Brain pericyte (primary cell): Measurements from ENCODE around the gene NCAPG.
A peak's percentile ranks its signal among the peaks of the same experiment; 100 is the strongest.
"Not testable (repeated sequence)": the region's sequence is repeated elsewhere in the genome, so short reads cannot be mapped to it uniquely, and the experiment has no call there.

Experiments used
- DNase-seq: peaks from one replicate; pipeline ENCODE4 v3.0.0-alpha.2; 2012; ENCODE audit warnings: low read depth, low spot score

The NCAPG gene

GRCh38 chr4:17787315-17787714 lies 23.5 kb upstream of the NCAPG start:
- no peak for DNase-seq

- DNase-seq, result no peak
These were observed 21.8 kb upstream of the NCAPG start for GRCh38 chr4:17788956-17789355.

GRCh38 chr4:17794730-17795129 lies 16.0 kb upstream of the NCAPG start:
- no peak for DNase-seq

- DNase-seq, result no peak
These were observed 13.0 kb upstream of the NCAPG start for GRCh38 chr4:17797808-17798207.

- DNase-seq, result no peak
These were observed 5.1 kb upstream of the NCAPG start for GRCh38 chr4:17805580-17806155.

- DNase-seq, result no peak
These were observed 3.3 kb upstream of the NCAPG start for GRCh38 chr4:17807446-17807845.

GRCh38 chr4:17809667-17810066 lies 1.1 kb upstream of the NCAPG start:
- no peak for DNase-seq

- DNase-seq, result no peak
These were observed 362 bp downstream of the NCAPG start for GRCh38 chr4:17811078-17811603.

- DNase-seq, result no peak
These were observed 1.3 kb downstream of the NCAPG start for GRCh38 chr4:17812125-17812524.

GRCh38 chr4:17812801-17813200 lies 2.0 kb downstream of the NCAPG start:
- no peak for DNase-seq

GRCh38 chr4:17814140-17814539 lies 3.4 kb downstream of the NCAPG start:
- no peak for DNase-seq

- DNase-seq, result no peak
These were observed 5.4 kb downstream of the NCAPG start for GRCh38 chr4:17816142-17816541.

GRCh38 chr4:17817027-17817426 lies 6.2 kb downstream of the NCAPG start:
- peak; percentile 59 for DNase-seq

- DNase-seq, result no peak
These were observed 13.3 kb downstream of the NCAPG start for GRCh38 chr4:17823871-17824669.

- DNase-seq, result no peak
These were observed 35.5 kb downstream of the NCAPG start for GRCh38 chr4:17846266-17846665.

GRCh38 chr4:17850295-17850694 lies 39.5 kb downstream of the NCAPG start:
- DNase-seq, result not testable (repeated sequence)

- DNase-seq, result no peak
These were observed 41.2 kb downstream of the NCAPG start for GRCh38 chr4:17851959-17852358.

- no peak for DNase-seq
These were observed 43.3 kb downstream of the NCAPG start for GRCh38 chr4:17854036-17854435.

- no peak for DNase-seq
These were observed 49.1 kb downstream of the NCAPG start for GRCh38 chr4:17859793-17860406.

GRCh38 chr4:17861906-17862305 lies 51.1 kb downstream of the NCAPG start:
- not testable (repeated sequence) for DNase-seq

GRCh38 chr4:17865866-17866363 lies 55.1 kb downstream of the NCAPG start:
- DNase-seq, result no peak

- DNase-seq, result no peak
These were observed 56.0 kb downstream of the NCAPG start for GRCh38 chr4:17866810-17867209.

GRCh38 chr4:17867276-17867675 lies 56.5 kb downstream of the NCAPG start:
- DNase-seq, result no peak
